Stimulated activated naive B cell treated with anti-CD40 and anti-IgM and Interleukin-4, amounts not matched to agents 10 μg/mL and 1 μg/mL and 100 μg/mL, for 72 hours (primary cell): Measurements from ENCODE around the gene HTR4.

Source experiments
- ATAC-seq, 2 donors: fragments of 150-1000 bp; cut with Tn5 transposase; replicated peaks; 2 replicates each; pipeline ENCODE4 v1.10.0; 2021; ENCODE audit warnings: moderate library complexity in 1 of 2
- DNase-seq: peaks from one replicate; pipeline ENCODE4 v3.0.0; 2021
- H3K27ac Mint-ChIP-seq: one replicate; pipeline ENCODE4 v1.8.0; 2022; ENCODE audit warnings: mild to moderate bottlenecking, mixed read lengths
- H3K27me3 Mint-ChIP-seq, 2 donors: one replicate each; pipeline ENCODE4 v1.8.0; 2022; ENCODE audit warnings: mixed read lengths in 2 of 2
- H3K36me3 Mint-ChIP-seq, 2 donors: one replicate each; pipeline ENCODE4 v1.8.0; 2022; ENCODE audit warnings: mixed read lengths in 2 of 2, mild to moderate bottlenecking in 1 of 2
- H3K4me1 Mint-ChIP-seq, 2 donors: one replicate each; pipeline ENCODE4 v1.8.0; 2022; ENCODE audit warnings: mixed read lengths in 2 of 2, mild to moderate bottlenecking in 1 of 2
- H3K4me3 Mint-ChIP-seq, 2 donors: one replicate each; pipeline ENCODE4 v1.8.0; 2022; ENCODE audit warnings: mild to moderate bottlenecking in 2 of 2, mixed read lengths in 2 of 2, moderate library complexity in 1 of 2
- H3K9me3 Mint-ChIP-seq, 2 donors: one replicate each; pipeline ENCODE4 v1.8.0; 2022; ENCODE audit warnings: mixed read lengths in 2 of 2, mild to moderate bottlenecking in 1 of 2

HTR4 gene

DNA sequence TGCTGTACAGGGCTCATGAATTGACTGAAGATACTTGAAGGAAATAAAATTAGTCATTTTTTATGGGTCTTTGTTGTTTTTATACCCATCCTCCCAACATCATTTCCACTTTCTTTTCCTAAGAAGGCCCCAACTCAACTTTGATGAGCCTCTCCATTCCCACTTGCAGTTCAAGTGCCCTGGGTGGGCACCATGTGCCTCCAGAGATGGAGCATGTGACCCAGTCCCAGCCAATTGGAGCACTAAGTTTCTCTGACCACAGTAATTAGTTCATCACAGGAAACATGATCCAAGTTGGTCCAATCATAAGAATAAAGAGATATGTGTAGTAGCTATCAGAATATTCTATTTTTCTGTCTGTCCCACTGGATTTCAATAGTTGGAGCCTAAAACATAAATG lies 46.9 kb downstream of the HTR4 start:
- Mint-ChIP-seq H3K36me3 (no peaks in the 10 kb centered on the region), H3K4me3 (no peak overlapping the region), H3K27me3 (peaks cover 0 to 5% of the 10 kb centered on the region in 2 donors), H3K9me3 (no peaks in the 10 kb centered on the region), H3K27ac (no peak overlapping the region), H3K4me1 (no peaks in the 10 kb centered on the region)
- ATAC-seq: no peak
- DNase-seq: no peak

DNA sequence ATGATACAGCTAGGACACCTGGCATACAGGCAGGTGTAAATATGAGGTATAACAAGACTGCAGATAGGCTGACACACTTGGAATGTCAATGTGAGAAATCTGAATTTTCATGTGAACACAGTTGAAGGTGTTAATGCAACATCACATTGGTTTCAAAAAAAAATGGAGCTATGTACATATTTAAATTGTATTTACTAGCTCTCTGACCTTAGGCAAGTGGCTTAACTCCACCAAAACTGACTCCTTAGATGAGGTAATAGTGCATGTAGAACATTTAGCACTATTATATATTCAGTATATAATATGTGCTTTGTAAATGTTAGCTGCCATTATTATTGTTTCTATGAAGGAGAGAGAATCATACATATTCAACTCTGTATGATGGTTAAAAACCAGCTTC lies 48.0 kb downstream of the HTR4 start:
- H3K4me3 Mint-ChIP-seq: no peak overlapping the region
- DNase-seq (no peak), ATAC-seq (no peak)
- no peaks in the 10 kb centered on the region for H3K4me1 Mint-ChIP-seq
- no peak overlapping the region for H3K27ac Mint-ChIP-seq
- no peaks in the 10 kb centered on the region for H3K9me3 Mint-ChIP-seq
- no peaks in the 10 kb centered on the region for H3K36me3 Mint-ChIP-seq
- H3K27me3 Mint-ChIP-seq: peaks cover 0 to 5% of the 10 kb centered on the region in 2 donors

DNA sequence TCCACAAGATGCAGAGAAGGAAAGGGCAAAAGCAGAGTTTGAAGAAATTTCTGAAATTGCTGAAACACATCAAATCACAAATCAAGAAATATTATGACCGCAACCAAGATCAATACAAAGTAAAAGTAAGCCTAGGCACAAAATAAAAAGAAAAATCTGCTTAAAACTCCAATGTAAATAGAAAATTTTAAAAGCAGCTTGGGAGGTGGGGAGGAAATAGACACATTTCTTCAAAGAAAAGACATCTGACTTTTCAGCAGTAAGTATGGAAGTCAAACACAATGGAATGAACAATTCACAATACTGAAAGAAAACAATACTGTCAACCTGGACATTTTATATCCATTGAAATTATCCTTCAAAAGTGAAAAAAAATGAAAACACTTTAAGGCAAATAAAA lies 55.1 kb downstream of the HTR4 start:
- Mint-ChIP-seq H3K4me3 (no peak overlapping the region), H3K27me3 (peaks cover 0 to 13% of the 10 kb centered on the region in 2 donors), H3K27ac (no peak overlapping the region), H3K9me3 (peaks cover 5 to 8% of the 10 kb centered on the region in 2 donors), H3K4me1 (no peaks in the 10 kb centered on the region), H3K36me3 (peaks cover 0 to 6% of the 10 kb centered on the region in 2 donors)
- DNase-seq (no peak), ATAC-seq (no peak)

DNA sequence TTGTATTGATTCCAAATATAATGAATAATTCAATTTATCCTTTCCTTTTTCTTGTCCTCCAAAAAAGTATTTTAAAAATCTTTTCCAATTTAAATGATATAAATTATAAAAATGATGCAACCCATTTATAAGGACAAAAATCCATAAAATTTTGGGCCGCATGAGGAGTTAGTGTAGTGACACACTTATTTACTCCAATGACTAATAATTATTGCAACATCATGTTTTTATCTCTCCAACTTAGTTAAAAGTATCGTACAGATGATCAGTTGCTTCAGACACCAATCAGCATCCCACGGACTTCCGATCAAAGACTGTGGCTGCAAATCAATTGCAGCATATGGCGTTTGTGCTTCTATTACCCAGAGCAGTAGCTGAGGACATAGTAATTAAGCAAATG lies 58.6 kb downstream of the HTR4 start:
- no peak overlapping the region for H3K27ac Mint-ChIP-seq
- H3K27me3 Mint-ChIP-seq: peaks cover 4 to 13% of the 10 kb centered on the region in 2 donors
- H3K4me1 Mint-ChIP-seq: no peaks in the 10 kb centered on the region
- H3K36me3 Mint-ChIP-seq: peaks cover 0 to 6% of the 10 kb centered on the region in 2 donors
- DNase-seq (no peak), ATAC-seq (no peak)
- peaks cover 5 to 8% of the 10 kb centered on the region in 2 donors for H3K9me3 Mint-ChIP-seq
- no peak overlapping the region for H3K4me3 Mint-ChIP-seq

DNA sequence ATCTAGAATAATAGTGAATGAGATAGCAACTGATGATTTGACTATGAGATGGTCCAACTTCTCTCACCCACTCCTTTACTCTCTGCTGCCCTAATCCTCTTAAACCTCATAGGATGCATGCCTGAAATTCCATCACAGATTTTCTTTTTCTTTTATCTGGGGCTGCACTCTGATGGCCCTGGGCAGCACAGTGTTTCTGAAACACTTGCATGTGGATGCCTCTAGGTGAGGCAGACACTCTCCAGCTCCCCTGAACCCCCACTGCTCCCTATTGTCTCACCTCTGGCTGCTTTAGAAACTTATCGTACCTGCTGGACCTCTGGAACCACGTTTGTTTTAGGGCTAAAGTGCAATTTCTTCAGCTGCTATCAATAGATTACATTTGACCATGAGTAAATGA lies 67.5 kb downstream of the HTR4 start:
- no peak overlapping the region for H3K27ac Mint-ChIP-seq

DNA sequence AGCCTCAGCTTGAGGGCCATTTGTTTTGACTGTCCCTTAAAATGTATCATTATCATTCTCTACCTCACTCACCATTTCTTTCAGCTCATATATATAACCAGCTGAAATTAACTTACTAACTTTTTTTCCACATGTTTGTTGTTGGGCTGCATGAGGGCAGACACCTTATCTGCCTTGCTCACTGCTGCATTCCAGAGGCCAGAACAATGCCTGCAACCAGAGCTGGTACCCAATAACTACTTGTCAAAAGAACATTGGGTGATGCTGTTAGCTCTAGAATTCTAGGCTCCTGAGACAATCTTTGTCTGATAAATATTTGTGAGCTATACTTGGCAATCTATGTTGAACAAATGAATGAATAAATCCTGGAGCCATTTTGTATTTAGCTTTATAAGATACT lies 68.3 kb downstream of the HTR4 start:
- Mint-ChIP-seq H3K4me3 (no peak overlapping the region), H3K4me1 (no peaks in the 10 kb centered on the region), H3K9me3 (peaks cover 2 to 3% of the 10 kb centered on the region in 2 donors), H3K27ac (no peak overlapping the region), H3K27me3 (no peaks in the 10 kb centered on the region), H3K36me3 (no peaks in the 10 kb centered on the region)
- ATAC-seq: no peak
- no peak for DNase-seq

More for the DNA sequence above, 67.5 kb downstream of the HTR4 start:
- Mint-ChIP-seq H3K36me3 (no peaks in the 10 kb centered on the region), H3K27me3 (no peaks in the 10 kb centered on the region), H3K4me1 (no peaks in the 10 kb centered on the region), H3K9me3 (no peaks in the 10 kb centered on the region), H3K4me3 (no peak overlapping the region)
- ATAC-seq (no peak), DNase-seq (no peak)

DNA sequence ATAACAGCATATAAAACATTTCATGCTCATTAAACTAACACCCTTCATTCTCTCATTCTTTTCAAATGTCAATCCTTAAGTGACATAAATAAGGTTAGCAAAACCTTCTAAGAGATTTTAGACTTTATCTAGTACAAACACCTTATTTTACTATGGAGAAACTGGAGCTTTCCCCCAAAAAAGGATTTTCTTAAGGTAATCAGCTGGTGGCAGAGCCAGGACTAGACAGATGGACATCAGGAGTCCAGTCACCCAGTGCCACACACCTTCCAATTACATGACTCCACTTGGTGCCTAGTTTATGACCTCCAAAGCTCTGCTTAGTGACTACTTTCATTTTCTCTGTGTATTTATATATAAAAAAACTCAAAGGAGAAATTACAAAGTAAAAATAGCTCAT lies 70.2 kb downstream of the HTR4 start:
- H3K4me1 Mint-ChIP-seq: no peaks in the 10 kb centered on the region
- no peak overlapping the region for H3K4me3 Mint-ChIP-seq
- no peak overlapping the region for H3K27ac Mint-ChIP-seq
- no peak for DNase-seq
- H3K9me3 Mint-ChIP-seq: peaks cover 5 to 7% of the 10 kb centered on the region in 2 donors
- no peaks in the 10 kb centered on the region for H3K27me3 Mint-ChIP-seq
- H3K36me3 Mint-ChIP-seq: no peaks in the 10 kb centered on the region
- ATAC-seq: no peak

DNA sequence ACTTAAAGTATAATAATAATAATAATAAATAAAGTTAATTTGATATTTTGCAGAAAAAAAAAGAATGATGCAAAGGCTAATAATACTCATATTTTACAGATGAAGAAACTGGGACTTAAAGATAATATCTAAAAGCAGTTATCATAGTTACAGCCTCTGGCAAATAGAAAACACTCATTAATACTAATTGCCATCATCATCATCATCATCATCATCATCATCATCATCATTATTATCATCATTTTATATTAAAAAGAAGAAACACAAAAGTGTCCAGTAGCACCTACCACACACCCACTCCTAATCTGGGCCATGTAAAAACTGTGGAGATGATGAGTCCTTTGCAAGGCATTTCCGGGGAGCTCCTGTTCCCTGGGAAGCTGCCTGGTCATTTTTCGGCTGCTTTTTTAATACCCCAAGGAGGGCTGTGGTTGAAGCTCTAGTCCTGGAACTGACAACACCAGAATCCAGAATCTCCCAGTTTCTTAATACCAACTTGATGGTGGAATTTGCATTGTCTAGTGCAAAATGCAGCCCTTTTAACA lies 70.8 kb downstream of the HTR4 start:
- Mint-ChIP-seq H3K4me1 (no peaks in the 10 kb centered on the region), H3K27ac (no peak overlapping the region), H3K27me3 (no peaks in the 10 kb centered on the region), H3K4me3 (no peak overlapping the region), H3K9me3 (peaks cover 5 to 7% of the 10 kb centered on the region in 2 donors), H3K36me3 (no peaks in the 10 kb centered on the region)
- DNase-seq: no peak
- no peak for ATAC-seq

DNA sequence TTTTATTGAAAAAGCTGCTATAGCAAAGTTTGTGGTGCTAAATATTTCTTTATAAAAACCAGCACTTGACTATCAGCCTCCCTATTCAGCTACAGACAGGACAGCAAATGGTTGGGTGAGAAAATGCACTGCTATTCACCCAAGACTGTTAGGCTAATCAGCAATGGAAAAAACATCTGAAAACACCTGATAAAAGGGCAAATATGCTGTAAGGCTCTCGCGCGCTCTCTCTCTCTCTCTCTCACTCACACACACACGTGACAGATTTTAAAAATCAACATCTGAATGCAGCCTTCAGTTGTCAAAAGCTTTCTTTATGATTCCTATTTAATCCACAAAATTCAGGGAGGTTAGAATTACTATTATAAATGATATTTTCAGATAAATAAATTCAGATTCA lies 80.2 kb downstream of the HTR4 start:
- no peak for DNase-seq
- Mint-ChIP-seq H3K9me3 (no peaks in the 10 kb centered on the region), H3K27me3 (peaks cover 0 to 10% of the 10 kb centered on the region in 2 donors), H3K36me3 (no peaks in the 10 kb centered on the region), H3K4me3 (no peak overlapping the region), H3K4me1 (no peaks in the 10 kb centered on the region), H3K27ac (no peak overlapping the region)
- ATAC-seq: no peak

DNA sequence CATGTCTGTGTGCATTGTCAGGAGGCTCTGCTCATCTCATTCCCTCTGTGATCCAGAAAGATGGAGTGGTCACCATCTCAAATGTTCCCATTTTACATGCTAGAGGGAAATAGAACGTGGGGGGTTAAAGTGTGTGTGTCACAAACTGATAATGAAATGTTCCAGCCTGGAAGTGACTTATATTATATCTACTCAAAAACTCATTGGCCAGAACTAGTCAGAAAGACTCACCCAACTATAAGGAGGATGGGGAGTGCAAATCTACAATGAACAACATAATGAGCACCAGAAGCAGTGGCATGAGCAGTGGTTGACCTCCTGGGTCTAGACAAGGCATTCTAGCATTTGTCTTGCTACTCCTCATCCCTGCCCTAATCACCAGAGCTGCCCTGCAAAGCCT lies 81.0 kb downstream of the HTR4 start:
- ATAC-seq (no peak), DNase-seq (no peak)
- H3K4me3 Mint-ChIP-seq: no peak overlapping the region
- no peaks in the 10 kb centered on the region for H3K4me1 Mint-ChIP-seq
- no peak overlapping the region for H3K27ac Mint-ChIP-seq
- H3K27me3 Mint-ChIP-seq: peaks cover 0 to 10% of the 10 kb centered on the region in 2 donors
- H3K9me3 Mint-ChIP-seq: no peaks in the 10 kb centered on the region
- no peaks in the 10 kb centered on the region for H3K36me3 Mint-ChIP-seq

DNA sequence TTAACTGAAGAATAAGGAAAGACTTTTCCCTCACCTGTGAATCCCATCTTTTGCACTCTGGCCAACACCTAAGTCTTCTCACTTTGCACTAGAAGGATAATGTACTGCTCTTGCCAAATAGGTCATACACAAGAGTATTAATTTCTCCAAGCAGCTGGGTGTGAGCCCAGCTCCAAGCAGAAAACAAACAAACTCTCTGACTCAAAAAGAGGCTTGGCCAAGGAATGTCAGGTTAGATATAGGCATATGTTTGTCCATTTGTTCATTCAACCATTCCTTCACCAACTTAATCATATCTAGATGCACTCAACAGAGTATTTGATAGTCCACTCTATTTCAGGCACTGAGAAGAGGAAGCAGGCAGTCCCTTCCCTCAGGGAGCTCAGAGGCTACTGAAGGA lies 84.4 kb downstream of the HTR4 start:
- no peaks in the 10 kb centered on the region for H3K36me3 Mint-ChIP-seq
- no peak for ATAC-seq
- H3K27me3 Mint-ChIP-seq: peaks cover 0 to 6% of the 10 kb centered on the region in 2 donors
- H3K4me1 Mint-ChIP-seq: no peaks in the 10 kb centered on the region
- H3K9me3 Mint-ChIP-seq: no peaks in the 10 kb centered on the region
- H3K27ac Mint-ChIP-seq: no peak overlapping the region
- DNase-seq: no peak
- no peak overlapping the region for H3K4me3 Mint-ChIP-seq

DNA sequence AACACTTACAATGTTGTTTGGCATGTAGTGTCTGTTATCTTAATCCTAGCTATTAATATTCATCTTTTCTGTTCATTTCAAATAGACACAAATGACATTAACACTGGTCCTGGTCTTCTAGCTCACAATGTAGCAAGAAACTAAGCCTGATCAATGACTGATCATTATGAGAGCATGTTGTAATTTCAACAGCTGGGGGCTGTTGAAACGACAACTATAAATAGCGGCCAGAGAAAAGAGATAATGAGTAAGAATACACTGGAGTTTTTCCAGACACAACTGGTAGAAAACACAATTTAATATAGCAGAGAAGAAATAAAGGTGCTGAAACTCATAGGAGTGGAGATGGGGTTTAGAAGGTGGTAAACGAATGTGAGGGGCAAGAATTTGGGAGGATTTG lies 89.2 kb downstream of the HTR4 start:
- Mint-ChIP-seq H3K4me1 (no peaks in the 10 kb centered on the region), H3K9me3 (no peaks in the 10 kb centered on the region), H3K27me3 (peaks cover 0 to 6% of the 10 kb centered on the region in 2 donors), H3K4me3 (no peak overlapping the region), H3K27ac (no peak overlapping the region), H3K36me3 (no peaks in the 10 kb centered on the region)
- DNase-seq: no peak
- no peak for ATAC-seq

DNA sequence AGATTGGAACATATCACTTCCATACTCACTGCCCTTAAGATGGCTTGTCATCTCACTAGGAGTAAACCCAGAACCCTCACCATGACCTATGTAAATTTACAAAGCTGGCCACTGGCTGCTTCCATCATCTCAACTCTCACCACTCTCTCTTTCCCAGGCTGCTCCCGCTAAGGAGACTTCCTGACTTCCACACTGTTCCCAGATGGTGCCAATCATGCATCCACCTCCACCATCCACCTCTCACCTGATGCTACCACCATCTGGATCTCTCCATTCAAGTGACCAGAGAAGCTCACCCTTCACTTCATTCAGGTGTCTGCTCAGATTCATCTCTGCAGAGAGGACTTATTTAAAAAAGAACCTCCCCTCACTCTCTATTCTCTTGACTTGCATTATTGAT lies 91.3 kb downstream of the HTR4 start:
- ATAC-seq: no peak
- Mint-ChIP-seq H3K4me1 (no peaks in the 10 kb centered on the region), H3K36me3 (no peaks in the 10 kb centered on the region), H3K9me3 (no peaks in the 10 kb centered on the region), H3K27ac (no peak overlapping the region), H3K4me3 (no peak overlapping the region), H3K27me3 (peaks cover 0 to 4% of the 10 kb centered on the region in 2 donors)
- DNase-seq: no peak

DNA sequence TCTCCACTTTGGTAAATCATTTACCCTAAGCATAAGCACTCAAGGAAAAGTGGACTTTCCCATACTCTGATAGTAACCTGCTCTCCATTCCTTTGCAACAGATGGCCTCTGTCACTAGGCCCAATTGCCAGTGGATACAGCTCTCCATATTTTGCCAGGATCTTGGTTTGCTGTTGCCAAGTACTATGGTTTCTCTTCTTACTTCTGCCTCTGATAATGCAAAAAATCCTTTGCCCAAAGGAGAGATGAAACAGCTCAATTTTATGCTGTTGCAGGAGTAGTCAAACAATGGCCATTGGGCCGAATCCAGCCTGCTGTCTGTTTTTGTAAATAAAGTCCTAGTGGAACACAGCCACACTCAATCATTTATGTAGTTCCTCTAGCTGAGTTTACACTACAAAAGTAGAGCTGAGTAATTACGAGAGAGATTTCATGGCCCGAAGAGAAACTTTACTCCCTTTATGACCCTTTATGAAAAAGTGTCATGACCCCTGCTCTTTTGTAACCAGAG lies 92.5 kb downstream of the HTR4 start:
- peaks cover 0 to 7% of the 10 kb centered on the region in 2 donors for H3K27me3 Mint-ChIP-seq
- no peaks in the 10 kb centered on the region for H3K36me3 Mint-ChIP-seq

DNA sequence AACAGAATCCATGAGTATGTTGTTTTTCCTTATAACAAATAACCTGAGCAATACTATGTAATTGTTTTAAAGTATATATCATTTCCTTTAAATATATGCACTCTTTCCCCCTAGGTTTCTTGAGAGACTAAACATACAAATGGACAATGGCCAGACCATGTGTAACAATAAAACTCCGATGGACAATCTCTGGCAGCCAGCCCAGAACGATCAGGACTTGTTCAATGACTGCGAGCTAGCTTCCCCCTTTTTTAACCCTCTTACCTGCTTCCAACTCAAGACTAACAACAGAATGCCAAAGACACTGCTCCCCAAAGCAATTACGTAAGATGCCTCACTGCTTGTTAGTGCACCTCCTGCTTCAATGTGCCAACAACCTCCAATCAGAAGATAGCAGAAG lies 94.9 kb downstream of the HTR4 start:
- Mint-ChIP-seq H3K27ac (no peak overlapping the region), H3K9me3 (no peaks in the 10 kb centered on the region), H3K4me1 (no peaks in the 10 kb centered on the region), H3K27me3 (peaks cover 0 to 10% of the 10 kb centered on the region in 2 donors), H3K36me3 (no peaks in the 10 kb centered on the region), H3K4me3 (no peak overlapping the region)
- no peak for DNase-seq
- no peak for ATAC-seq

More for the DNA sequence above, 92.5 kb downstream of the HTR4 start:
- DNase-seq (no peak), ATAC-seq (no peak)
- H3K9me3 Mint-ChIP-seq: no peaks in the 10 kb centered on the region
- H3K4me3 Mint-ChIP-seq: no peak overlapping the region
- no peaks in the 10 kb centered on the region for H3K4me1 Mint-ChIP-seq
- H3K27ac Mint-ChIP-seq: no peak overlapping the region

DNA sequence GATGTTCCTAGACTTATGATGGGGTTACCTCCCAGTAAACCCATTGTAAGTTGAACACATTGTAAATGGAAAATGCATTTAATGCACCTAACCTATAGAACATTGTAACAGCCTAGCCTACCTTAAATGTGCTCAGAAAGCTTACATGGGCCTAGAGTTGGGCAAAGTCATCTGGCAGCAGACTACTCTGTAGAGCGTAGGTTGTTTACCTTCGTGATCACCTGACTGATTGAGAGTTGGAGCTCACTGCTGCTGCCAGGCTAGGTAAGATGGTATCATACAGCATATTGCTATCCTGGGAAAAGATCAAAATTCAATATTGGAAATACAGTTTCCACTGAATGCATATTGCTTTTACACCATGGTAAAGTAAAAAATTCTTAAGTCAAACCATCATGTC lies 95.4 kb downstream of the HTR4 start:
- DNase-seq (no peak), ATAC-seq (no peak)
- H3K27me3 Mint-ChIP-seq: peaks cover 0 to 7% of the 10 kb centered on the region in 2 donors
- H3K36me3 Mint-ChIP-seq: no peaks in the 10 kb centered on the region
- H3K4me1 Mint-ChIP-seq: no peaks in the 10 kb centered on the region
- no peaks in the 10 kb centered on the region for H3K9me3 Mint-ChIP-seq
- H3K27ac Mint-ChIP-seq: no peak overlapping the region
- no peak overlapping the region for H3K4me3 Mint-ChIP-seq
